ENCODE data around the gene THADA.
"Not testable (repeated sequence)": the region's sequence is repeated elsewhere in the genome, so short reads cannot be mapped to it uniquely, and the experiment has no call there.

The THADA gene

DNA sequence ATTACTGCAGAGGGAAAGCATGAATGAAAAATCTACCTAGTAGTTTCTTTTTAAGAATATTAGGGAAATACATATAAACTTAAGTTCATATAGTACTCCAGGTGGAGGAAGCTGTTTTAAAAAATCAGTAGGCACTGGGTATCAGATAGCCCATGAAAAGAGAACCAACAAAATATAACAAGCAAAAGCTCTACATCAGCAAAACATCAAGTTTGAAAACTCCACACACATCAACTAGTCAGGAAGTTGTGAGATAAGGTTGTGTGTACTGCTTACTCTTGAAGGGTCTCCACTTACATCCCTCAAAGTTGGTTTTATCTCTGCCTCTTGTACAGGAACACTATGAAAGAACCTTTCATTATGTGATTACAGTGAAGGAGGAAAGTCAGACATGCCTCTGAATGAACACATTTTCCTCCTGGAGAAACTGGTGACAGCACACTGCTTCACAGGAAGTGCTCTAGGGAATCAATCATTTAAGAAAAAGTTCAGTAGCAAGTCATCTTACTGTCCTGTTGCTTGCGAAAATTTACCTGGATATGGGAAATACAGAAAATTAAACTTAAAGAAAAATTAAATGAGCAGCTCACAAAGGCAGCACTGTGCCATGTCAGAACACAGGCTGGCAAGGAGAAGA, 57.7 kb downstream of the THADA start:
- DNase-seq = no peak

DNA sequence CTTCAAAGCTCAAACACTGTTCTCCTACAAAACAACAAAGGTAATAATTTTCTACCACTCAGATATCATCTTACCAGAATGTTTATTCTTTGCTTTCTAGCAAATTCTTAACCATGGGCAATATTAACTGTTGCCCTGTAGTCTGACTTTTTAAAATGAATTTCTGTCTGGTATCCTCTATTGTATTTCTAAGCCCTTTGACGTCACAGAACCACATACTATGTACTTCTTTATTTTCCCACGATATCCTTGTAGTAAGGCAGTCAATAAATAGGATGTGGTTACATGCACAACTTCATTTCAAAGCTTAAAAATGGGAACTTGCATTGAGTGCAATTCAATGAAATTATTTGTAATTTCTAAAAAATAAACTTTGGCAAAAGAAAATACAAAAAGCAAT, 58.7 kb downstream of the THADA start:
- DNase-seq = peak; percentile 27

DNA sequence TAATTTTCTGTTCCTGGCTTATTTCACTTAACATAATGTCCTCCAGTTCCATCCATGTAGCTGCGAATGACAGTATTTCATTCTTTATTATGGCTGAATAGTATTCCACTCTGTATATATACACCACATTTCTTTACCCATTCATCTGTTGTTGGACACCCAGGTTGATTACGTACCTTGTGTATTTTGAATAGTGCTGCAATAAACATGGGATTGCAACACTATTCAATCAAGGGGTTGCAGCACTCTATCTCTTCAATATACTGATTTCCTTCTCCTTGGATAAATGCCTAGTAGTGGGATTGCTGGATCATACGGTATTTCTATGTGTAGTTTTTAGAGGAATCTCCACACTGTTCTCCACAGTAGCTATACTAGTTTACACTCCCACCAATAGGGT, 61.3 kb downstream of the THADA start:
- no peak for DNase-seq

DNA sequence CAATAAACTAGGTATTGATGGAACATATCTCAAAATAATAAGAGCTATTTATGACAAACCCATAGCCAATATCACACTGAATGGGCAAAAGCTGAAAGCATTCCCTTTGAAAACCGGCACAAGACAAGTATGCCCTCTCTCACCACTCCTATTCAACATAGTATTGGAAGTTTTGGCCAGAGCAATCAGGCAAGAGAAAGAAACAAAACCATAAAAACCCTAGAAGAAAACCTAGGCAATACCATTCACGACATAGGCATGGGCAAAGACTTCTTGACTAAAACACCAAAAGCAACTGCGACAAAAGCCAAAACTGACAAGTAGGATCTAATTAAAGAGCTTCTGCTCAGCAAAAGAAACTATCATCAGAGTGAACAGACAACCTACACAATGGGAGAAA, 63.3 kb downstream of the THADA start:
- DNase-seq = not testable (repeated sequence)

DNA sequence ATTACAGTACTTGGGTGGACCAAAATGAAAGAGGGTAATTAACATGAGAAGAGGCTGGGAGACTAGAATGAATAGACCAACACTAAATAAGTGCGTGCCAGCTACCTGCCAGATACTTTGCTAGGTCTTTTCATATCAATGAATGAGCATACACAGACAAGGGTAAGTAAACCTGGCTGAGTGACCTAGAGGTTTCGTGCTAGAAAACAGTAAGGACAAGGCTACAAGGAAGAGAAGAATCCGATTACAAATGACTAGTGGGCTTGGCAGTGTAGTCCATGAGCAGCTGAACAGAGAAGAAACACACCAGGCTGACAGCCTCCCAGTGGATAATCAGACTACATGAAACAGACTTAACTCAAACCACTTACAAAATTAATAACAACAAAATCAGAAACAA, 64.6 kb downstream of the THADA start:
- DNase-seq = no peak

DNA sequence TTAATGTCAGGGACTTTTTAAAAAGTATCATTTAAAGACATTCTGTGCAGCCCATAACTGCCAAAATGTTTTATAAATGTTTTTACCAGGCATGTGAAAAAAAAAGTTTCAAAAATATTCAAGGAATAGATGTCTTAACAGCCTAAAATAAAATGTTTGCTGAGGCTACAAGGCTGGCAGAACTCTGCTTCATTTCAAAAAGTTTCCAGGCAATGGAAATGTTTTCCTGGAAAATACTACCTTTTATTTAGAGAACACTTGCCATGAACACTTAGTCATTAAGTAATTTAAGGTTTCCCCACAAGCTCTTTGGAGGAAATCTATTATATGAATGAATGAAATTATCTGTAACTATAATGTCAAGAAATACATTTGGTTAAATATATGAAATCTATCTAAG, 68.8 kb downstream of the THADA start:
- no peak for DNase-seq

DNA sequence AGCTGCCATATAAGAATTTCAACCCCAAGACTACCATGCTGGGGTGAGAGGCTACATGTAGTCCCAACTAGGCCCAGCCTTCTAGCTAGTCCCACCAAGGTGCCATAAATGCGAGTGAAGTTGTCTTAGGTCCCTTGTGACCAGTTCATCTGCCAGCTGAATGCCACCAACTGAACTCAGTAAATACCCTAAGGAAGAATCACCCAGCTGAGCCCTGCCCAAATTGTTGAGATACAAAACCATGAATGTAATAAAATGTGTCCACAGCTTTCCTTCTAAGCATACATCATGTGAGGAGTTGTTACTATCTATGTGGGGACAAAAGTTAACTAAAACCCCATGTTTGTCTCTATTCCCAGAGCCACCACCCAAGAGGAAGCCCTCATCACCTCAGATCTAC, 70.3 kb downstream of the THADA start:
- no peak for DNase-seq

DNA sequence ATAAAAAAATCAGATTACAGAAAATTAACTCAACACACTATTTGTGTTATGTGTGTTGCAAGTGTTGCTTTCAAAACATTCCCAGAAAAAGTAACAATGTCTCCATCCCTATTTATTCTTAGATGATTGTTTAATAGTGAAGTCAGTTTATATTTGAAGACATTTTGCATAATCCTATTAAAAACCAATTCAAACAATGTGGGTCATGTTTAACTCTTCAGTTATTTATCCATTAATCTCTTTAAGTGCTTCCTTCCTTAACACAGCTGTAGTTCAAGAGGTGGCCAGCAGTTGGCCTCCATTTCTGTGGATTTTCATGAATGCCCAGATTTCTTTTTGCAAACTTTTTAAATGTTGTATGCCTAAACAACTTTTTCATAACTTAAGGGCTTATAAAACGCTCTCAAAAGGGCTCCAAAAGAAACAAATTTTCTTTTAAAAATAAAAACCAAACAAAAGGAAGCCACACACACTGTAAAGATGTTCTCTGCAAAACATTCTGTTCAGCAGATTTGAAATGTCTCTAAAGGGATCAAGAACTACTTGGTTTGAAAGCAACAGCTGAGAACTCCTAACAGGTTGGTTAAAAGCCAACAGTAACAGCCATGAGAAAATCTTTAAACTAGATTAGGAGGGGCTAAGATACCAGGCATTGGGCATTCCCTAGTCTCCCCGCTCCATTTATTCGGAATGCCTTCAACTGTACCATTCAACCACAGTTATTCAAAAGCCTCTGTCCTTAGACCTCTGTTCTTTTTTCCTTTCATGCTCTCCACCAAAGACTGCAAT, 71.5 kb downstream of the THADA start:
- no peak for DNase-seq

DNA sequence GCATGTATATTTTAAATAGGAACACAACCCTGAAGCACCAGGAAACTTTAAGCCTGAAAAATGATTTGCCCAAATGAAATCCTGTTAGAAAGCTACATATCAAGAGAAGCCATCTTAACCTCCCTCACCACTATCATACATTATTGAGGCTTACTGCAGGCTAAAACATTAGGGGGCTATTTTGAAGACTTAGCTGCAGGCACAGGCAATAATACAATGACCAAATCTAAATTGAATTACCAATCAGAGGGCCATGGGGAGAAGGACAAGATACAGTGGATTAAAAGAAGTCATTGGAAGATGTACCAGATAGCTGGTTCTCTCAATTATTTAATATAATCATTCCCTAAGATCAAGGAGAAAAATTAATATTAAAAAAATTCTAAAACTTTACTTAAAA, 73.7 kb downstream of the THADA start:
- no peak for DNase-seq

DNA sequence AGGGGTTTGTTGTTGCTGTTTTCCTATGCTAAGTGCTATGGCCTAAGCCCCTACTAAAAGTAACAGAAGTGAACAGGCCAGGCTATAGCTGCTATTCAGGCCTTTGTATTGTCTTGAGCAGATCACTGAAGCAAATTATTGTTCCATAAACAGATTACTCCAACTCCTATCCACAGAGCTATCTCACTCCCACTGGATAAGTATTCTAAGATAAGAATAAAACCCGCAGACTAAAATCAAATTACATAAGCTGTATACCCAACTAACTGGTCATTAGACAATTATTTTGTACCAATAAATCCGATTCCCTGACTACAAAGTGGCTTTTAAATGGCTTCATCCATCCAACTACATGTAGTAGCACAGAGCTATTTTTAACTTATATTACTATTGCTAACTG, 74.3 kb downstream of the THADA start:
- DNase-seq = no peak

DNA sequence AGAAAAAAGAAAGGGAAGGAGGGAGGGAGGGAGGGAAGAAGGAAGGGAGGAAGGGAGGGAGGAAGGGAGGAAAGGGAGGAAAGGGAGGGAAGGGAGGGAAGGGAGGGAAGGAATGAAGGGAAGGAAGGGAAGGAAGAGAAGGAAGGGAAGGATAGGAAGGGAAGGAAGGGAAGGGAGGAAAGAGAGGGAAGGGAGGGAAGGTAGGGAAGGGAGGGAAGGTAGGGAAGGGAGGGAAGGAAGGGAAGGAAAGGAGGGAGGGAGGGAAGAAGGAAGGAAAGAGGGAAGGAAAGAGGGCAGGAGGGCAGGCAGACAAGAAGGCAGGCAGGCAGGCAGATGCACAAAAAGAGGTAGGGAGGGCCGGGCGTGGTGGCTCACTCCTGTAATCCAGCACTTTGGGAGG, 74.9 kb downstream of the THADA start:
- no peak for DNase-seq

DNA sequence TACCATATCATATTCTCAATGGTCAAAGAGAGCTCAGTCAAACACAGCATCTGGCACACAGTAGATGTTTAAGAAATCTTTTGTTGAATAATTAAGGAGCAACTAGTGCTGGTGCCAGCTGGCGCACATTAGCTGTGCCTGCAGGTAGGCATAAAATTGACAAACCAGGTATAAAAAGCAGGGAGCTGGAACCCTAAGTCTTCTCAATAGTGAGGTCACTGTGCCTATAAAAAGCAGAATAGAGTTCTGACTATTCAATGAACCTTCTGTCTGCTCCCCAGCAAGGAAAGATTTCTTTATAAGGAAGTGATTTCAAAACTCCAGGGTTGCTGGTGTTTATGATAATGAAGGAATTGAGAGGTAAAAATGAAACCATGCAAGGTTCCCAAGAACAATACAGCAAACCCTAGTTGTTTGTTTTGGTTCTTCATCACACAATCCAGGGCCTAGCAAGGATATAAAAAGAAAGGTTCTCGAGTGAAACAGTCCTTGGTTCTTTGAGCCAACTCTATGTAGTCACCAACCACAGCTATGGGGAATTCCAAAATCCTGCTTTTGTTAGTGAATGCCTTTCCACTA, 76.1 kb downstream of the THADA start:
- no peak for DNase-seq

DNA sequence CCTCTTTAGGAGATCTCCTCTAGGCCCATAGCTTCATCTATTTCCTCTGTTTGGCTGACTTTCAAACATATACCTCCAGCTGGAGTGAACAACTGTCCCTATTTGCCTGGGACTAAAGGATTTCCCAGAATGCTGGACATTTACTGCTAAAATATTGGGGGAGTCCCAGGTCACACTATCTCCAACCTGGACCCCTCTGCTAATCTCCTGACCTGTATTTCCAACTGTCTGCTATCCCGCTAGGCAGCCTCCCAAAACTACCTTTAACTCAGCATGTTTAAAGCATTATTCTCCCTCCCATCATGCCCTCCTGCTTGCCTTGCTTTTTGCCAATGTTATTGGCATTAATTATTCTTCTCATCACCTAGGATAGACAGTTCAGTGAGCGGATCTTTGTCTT, 77.1 kb downstream of the THADA start:
- DNase-seq = no peak

DNA sequence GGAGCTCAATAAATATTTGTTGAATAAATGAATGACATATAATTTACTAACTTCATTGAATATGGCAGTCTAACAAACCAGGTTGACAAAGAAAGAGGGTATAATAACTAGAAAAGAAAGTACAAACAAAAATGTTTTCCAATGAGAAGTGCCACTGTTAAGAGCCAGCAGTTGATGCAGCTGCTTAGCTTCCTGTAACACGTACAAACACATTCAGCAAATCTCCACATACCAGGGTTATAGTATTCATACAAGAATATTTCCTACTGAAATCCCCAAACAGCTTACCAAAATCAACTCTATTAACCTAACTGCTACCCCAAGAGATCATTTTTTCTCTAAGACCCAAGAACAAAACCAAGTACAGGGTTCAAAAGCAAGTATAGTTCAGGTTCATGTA, 77.7 kb downstream of the THADA start:
- no peak for DNase-seq

DNA sequence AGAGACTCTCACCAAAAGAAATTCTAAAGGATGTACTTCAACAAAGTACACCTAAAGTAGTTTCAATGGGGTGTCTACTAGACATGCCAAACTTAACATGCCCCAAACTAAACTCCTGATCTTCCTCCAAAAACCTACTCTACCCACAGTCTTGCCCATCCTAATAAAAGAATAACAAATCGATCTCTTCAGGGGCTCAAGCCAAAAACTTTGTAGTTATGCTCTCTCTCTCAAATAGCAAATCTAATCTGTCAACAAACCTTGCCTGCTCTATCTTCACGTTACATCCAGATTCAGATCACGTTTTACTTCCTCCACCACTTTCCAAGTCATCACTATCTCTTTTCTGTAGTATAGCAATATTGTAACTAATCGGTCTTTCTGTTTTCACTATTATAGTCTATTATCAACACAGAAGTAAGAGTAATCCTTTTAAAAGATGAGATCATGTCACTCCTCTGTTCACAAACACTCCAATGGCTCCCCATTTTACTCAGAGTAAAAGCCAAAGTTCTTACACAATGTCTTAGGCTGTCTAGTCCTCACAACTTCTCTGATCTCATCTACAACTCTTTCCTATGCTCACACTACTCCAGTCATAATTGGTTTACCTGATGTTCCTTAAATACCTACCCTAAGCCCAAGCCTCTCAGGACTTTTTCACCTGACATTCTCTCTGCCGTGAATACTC, 79.9 kb downstream of the THADA start:
- no peak for DNase-seq

DNA sequence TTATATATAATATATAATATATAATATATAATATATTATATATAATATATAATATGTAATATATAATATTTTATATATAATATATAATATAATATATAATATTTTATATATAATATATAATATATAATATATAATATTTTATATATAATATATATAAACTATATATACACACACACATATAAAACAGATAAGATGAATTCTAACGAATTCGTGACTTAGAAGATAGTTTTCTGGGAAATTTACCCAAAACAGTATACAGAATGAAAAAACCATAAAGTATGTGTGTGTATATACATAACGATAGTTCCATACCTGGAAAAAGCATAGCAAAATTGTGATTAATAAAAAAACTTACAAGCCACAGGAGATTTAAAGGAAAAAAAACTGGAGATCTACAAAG, 80.6 kb downstream of the THADA start:
- no peak for DNase-seq

DNA sequence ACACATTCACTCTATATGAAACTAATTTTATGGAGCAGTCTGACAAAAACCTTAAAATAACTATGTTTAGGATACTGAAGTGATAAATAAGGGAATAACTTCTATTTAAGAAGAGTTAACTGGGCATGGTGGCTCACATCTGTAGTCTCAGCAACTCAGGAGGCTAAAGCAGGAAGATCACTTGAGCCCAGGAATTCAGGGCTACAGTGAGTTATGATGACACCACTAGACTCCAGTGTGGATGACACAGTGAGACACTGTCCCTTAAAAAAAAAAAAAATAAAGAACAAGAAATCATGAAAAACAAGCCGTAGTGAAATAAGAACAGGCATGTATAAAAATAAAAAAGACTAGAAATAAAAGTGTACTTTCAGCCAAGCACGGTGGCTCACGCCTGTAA, 82.0 kb downstream of the THADA start:
- no peak for DNase-seq

DNA sequence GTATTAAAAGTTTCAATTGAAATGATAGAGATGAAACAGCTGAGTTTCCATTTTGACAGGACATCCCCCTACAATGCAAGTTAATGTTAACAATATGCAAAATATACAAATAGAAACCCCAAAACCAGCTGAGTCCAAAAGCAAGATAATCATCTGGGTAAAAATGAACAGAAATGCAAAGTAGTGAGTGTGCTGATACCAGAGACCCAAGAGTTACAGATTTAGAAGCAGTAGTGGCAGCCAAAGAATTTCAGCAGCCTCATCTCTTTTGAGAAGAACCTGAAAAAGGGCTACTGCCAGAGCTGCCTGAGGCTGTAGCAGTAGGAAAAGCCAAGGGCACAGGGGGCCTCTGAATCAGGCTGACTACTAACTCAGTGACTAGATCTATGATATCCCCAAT, 82.6 kb downstream of the THADA start:
- DNase-seq = no peak

DNA sequence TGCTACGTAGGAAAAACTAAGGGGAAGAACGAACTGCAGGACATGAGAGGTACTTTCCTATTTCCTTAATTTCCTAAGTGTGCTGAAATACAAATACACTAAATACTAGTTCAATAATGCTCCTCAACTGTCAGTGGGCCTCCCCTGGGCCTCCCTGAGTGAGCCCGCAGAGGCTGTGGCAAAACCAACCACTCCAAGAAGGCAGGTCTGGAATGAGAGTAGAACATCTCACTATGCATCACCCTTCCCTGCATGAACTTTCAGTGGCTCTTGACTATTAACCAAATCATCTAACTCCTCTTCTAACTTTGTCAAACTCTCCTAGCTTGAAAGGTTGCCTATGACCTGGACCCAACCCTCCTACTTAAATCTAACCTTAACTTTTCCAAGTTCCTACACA, 84.6 kb downstream of the THADA start:
- no peak for DNase-seq

DNA sequence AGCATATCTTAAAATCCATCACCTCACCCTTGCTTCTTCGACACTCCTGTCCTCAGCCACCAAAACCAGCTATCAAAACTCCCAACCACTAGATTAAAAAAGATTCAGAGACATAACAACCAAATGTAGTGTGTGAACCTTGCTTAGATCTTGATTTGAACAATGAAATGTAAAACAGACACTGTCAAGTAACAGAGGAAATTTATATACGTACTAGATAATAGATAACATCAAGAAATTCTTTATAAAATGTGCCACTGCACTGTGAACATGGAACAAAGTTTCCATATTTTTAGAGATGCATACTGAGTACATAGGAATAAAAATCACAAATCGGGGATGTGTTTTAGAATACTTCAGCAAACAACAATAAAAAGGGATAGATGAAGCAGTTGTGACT, 86.0 kb downstream of the THADA start:
- DNase-seq = no peak

DNA sequence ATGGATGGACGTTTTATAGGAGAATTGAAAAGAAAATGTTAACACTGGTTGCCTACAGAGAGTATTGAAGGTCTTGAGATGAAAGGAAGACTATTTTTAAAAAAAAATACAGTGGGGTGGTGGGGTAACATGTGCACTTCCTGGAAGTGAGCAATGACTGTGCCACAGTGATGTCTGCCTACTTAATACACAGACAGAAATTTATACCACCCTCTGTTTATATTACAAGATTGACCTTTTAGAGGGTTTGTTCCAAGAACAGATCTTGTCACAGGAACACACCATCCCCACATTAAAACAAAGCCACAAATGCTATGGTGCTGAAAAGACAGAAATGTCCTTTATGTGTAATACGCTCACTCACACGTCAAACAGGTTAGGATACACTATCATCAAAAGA, 87.6 kb downstream of the THADA start:
- no peak for DNase-seq

DNA sequence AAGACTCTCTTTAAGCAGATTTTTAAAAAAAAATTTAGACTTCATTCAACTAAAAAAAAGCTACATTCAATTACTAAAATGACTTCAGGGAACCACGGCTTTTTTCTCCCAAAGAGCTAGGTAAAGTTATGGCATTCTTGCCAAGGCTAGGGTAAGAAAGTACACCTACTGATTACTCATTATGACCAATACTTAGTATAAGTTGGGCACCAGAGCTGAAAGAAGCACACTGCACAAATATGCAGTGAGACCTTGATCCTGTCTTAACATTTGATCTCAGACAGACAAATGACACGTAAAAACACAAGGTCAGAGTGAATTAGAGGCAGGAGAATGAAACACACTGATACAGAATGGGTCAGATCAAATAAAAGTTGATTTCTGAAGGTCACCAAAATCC, 88.7 kb downstream of the THADA start:
- no peak for DNase-seq

DNA sequence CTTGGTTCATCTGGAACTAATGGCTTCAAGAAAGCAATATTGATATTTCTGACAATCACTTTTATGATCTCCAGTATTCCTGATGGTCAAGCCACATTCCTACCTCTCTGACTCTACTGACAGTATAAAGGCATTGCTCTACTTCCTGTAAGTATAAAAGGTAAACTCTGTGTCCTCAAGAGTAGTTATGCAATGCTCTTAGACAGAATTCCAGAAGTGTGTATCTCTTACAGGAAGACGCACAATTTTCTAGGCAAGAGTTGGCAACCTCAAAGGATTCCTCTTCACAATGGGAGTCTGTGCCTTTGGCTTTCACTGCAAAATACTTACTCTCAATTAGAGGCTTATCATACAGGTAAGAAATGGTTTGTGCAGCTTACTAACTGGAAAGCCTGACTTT, 100.1 kb downstream of the THADA start:
- DNase-seq = no peak

DNA sequence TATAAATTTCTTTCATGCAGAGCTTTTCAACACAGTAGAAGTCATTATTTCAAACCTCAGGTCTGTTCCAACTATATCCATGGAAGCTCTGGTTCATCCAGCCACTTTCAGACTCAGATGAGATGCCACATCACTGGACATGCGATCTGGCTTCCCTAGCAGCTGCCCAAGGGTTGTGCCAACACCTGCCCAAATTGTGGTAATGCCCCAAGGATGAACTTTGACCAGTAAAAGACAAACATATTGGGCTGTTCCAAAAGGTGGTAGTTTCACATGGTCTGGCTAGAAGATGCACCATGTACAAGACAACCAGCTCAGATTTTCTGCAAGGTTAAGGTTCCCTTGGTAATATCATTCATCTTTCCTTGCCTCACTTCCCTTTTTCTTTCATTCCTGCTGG, 101.9 kb downstream of the THADA start:
- no peak for DNase-seq

All from central memory CD4-positive, alpha-beta T cell (primary cell).